HL-60 (cell line): ENCODE results near the gene SLC22A13.

Source experiments
- POLR2AphosphoS5 ChIP-seq: IDR thresholded peaks from 2 replicates; pipeline ENCODE4 v1.6.1; 2012; ENCODE audit warnings: low read depth
- TF ChIP-seq, protein P1 (sequence below): IDR thresholded peaks from one replicate; pipeline ENCODE4 v1.5.1; 2011; ENCODE audit warnings: low read length, control low read depth, inconsistent platforms; ENCODE audit not compliant: insufficient read depth

DNA sequence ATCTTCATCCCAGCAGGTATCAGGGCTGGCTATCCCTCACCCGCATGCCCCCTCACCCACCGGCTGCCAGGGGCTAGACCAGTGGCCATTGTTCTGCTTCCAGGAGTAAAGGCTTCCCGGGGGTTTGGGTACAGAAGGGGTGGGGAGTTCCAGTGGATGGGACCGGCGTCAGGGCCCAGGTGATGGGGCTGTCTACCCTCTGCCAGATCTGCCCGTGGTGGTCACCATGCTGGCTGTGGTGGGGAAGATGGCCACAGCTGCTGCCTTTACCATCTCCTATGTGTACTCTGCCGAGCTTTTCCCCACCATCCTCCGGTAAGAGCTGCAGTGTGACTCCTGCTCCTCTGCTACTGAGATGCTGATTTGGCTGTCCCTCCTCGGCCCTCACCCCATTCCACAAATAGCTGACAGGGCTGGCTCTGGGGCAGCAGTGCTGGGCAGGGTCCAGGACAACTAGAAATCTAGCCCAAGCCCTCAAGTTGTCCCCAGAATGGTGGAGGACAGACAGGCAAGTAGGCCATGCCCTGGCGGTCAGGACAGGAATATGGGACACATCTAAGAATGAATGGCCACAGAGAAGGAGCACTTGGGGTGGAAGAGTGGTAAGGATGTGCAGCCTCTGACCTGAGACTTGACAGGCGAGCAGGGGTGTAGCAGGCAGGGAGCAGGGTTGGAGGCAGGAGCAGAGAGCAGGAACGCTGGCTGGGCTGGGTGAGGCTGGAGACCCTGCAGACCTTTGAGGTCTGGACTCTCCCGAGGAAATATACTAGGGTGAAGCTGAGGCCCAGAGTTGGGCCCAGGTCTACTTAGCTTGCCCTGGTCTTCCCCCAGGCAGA is 10.7 kb downstream of the SLC22A13 start:
- TF ChIP-seq, protein P1, sequence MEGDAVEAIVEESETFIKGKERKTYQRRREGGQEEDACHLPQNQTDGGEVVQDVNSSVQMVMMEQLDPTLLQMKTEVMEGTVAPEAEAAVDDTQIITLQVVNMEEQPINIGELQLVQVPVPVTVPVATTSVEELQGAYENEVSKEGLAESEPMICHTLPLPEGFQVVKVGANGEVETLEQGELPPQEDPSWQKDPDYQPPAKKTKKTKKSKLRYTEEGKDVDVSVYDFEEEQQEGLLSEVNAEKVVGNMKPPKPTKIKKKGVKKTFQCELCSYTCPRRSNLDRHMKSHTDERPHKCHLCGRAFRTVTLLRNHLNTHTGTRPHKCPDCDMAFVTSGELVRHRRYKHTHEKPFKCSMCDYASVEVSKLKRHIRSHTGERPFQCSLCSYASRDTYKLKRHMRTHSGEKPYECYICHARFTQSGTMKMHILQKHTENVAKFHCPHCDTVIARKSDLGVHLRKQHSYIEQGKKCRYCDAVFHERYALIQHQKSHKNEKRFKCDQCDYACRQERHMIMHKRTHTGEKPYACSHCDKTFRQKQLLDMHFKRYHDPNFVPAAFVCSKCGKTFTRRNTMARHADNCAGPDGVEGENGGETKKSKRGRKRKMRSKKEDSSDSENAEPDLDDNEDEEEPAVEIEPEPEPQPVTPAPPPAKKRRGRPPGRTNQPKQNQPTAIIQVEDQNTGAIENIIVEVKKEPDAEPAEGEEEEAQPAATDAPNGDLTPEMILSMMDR = no peak
- TF ChIP-seq POLR2AphosphoS5 = no peak
